ENCODE data around the gene FGA. TPM values are rescaled to one million over a fixed set of nuclear protein-coding genes. Genes with fewer than 3 reads are reported as not detected.

Gene FGA
- total RNA-seq, 1 donor: not detected

GRCh38 chr4:154609532-154609931 lies 19.0 kb upstream of the FGA start:
- no peak overlapping the region for H3K4me3 ChIP-seq (ENCODE audit: low read depth, low read length)
- no peak for DNase-seq (ENCODE audit: low read depth)
- TF ChIP-seq, protein P1, sequence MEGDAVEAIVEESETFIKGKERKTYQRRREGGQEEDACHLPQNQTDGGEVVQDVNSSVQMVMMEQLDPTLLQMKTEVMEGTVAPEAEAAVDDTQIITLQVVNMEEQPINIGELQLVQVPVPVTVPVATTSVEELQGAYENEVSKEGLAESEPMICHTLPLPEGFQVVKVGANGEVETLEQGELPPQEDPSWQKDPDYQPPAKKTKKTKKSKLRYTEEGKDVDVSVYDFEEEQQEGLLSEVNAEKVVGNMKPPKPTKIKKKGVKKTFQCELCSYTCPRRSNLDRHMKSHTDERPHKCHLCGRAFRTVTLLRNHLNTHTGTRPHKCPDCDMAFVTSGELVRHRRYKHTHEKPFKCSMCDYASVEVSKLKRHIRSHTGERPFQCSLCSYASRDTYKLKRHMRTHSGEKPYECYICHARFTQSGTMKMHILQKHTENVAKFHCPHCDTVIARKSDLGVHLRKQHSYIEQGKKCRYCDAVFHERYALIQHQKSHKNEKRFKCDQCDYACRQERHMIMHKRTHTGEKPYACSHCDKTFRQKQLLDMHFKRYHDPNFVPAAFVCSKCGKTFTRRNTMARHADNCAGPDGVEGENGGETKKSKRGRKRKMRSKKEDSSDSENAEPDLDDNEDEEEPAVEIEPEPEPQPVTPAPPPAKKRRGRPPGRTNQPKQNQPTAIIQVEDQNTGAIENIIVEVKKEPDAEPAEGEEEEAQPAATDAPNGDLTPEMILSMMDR (IDR thresholded peaks at IDR 0.05; ENCODE audit: insufficient read depth, low read depth, low read length): no peak

DNA sequence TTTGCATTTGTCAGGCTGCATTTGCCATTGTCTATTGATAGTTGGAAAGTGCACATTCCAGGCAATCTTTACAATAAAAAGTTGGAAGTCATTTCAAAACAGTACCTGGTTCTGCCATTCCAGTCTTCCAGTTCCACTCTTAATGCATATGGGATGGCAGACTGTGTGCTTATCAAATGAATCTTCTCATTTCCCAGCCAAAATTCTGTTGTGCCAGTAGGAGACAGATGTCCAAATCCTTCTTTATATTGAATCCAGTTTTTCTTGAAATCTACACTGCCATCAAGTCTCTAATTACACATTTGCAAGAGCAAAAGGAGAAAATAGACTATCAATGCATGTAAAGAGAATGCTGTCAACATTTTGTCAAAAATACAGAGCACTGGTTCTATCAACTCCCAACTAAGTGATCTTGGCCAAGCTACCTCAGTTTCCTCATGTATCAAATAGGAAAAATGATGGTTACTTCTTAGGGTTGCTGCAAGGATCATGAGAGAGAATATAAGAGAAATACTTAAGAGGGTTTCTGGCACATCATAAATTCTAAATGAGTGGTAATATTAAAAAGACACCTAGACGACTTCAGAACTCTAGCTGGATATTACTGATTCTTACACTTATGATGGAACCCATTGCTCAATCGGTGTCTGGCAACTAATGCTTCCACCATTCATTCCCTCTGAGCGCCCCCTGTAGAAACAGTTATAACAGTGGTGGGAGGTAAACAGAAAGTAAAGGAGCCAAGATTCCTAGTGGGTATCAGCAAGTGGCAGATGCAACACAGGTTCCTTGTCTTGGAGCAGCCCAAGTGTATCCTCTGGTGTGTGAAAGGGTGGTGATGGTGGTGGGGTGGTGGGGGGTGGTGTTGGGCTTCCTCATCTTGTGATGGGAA lies 18.1 kb upstream of the FGA start:
- no peak for DNase-seq (ENCODE audit: low read depth)
- TF ChIP-seq, protein P1 (IDR thresholded peaks at IDR 0.05; ENCODE audit: insufficient read depth, low read depth, low read length): no peak
- H3K4me3 ChIP-seq (ENCODE audit: low read depth, low read length): no peak overlapping the region

DNA sequence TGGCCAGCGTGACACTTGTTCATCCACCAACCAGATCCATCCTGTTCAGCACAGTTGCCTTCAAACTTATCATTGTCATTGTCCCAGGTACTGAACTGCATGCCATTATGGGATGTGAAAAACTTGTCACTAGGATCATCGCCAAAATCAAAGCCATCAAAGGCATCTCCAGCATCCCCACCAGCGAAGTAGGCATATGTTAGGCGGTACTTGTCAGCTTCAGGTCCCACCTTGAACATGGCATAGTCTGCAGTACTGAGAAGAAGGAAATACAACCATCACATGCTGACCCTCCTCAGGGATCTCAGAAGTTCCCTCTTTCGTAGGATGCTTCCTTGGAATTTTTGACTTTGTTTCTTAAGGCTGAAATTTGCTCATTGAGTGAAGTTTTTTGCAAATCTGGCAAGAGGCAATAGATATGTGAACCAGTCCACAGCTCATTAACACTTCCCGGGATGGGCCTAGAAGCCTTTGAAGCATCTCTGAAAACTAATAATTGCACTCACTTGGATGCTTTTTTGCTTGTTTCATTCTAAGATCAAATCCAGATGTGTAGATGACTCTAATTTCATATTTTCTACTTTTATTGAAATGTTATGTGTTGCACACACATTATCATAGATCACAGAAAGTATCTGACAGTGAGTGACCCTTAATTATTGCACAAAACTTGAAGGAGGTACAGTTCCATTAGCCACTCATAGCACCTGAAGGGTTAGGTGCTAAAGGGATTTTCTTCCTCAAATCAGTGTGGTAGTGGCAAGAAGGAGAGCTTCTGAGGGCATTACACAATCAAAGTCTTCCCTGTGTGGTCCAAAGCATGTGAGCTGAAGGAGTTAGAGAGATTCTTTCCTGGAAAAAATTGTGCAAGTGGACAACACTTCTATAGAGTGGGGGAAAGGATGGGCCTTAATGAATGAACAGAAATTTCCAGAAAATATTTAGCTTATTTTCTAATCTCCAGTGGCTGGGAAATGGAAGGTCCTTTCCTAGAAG lies 16.5 kb upstream of the FGA start:
- DNase-seq (ENCODE audit: low read depth): no peak
- no peak overlapping the region for H3K4me3 ChIP-seq (ENCODE audit: low read depth, low read length)
- TF ChIP-seq, protein P1 (IDR thresholded peaks at IDR 0.05; ENCODE audit: insufficient read depth, low read depth, low read length): no peak

- H3K4me3 ChIP-seq (ENCODE audit: low read depth, low read length): no peak overlapping the region
- no peak for DNase-seq (ENCODE audit: low read depth)
- TF ChIP-seq, protein P1 (IDR thresholded peaks at IDR 0.05; ENCODE audit: insufficient read depth, low read depth, low read length): no peak
Observed at GRCh38 chr4:154604696-154605200, 14.2 kb upstream of the FGA start.

GRCh38 chr4:154603033-154603943 lies 12.7 kb upstream of the FGA start:
- TF ChIP-seq, protein P1 (IDR thresholded peaks at IDR 0.05; ENCODE audit: insufficient read depth, low read depth, low read length): no peak
- H3K4me3 ChIP-seq (ENCODE audit: low read depth, low read length): no peak overlapping the region
- no peak for DNase-seq (ENCODE audit: low read depth)
